Pulmonary artery endothelial cell (primary cell): Measurements from ENCODE around the gene CUEDC1. TPM values are rescaled to one million over a fixed set of nuclear protein-coding genes. Genes with fewer than 3 reads are reported as not detected.

Source experiments
- DNase-seq: peaks from one replicate; pipeline ENCODE4 v3.0.0-alpha.2; 2011; ENCODE audit warnings: low read depth, low spot score
- total RNA-seq: library from RNA; depleted of rRNA; stranded (reverse); fragments of >200 nt; gene quantifications from 2 replicates; pipeline ENCODE4 v1.2.3, GENCODE V29; 2014

Gene CUEDC1
- total RNA-seq, 1 donor from 2014 or later = 5.2 TPM

DNA sequence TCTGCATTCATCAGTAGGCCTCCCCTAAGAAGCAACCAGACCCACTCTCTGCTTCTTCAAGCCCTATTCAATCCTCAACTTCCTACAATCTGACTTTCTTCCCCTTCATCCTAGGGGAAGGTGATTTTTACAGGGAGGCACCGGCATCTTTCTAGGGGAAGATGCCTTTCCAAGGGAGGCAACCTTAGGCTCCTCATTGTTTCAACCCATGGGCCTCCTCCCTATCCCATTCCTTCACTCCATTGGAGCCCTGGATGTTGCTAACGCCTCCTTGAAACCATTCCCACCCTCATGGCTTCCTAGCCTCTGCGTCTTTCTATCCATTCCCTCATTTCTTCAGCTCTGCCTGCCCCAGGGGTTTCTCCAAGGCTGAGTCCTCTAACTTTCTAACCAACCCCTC lies 2.7 kb upstream of the CUEDC1 start:
- no peak for DNase-seq

DNA sequence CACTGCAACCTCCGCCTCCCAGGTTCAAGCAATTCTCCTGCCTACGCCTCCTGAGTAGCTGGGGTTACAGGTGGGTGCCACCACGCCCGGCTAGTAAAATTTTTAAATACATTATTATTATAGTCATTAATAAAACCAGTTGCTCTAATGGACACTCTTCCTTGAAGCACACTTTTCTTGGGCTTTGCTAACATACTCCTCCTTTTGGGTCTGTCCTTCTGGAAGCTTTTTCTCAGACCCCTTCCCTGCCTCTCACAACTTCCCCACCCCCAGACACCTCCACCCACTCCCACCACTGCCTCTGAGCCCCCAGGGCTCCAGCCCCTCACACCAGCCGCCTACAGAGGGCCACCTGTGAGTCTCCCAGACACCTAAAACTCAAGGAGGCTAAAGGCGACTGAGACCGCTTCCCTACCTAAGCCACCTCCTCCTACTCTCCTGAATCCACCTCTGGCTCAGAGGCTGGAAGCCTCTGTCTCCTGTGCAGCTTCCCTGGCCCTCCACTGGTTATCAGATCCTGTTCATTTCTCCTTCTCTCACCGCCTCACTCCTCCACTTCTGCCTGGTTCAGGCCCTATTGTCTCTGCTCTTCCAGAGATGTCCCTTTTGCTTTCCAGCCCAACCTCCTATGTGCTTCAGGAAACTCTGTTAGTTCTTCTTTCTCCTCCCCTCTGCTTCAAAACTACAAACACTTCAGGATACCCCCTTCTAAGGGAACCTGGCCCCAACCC lies 2.1 kb upstream of the CUEDC1 start:
- DNase-seq = no peak

DNA sequence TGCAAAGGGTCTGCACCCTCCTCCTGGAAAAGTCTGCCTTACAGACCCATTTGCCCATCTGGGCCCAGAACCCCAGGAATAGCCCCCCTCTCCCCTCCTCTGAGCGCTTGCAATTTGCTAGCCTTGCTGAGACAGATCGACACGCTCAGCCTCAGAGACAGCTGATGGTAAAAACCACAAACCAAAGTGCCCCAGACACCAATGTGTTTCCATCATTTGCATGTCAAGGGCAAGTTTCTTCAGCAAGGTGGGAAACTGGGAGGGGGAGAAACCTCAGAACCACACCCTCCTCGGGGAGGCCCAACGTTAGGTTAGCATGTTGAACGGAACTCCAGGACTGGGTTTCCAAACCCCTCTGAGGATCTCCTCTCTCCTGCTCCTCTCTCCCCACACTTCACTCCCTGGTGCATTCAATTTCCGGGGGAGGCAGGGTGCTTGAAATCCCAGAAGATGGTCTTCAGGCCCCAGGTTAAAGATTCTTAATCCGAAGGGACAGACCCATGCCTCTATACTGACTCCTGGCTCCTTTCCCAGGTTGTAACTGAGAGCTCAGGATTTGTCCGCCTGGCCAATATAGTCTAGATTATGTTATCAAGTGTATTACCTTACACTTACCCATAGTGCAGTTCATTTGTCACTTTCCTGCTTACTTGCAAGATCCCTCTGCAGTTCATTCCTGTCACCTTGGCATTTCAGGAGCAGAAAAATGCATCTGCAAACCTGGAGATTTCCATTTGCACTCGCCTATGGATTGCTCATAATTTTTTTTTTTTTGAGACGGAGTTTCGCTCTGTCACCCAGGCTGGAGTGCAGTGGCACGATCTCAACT lies 1.3 kb upstream of the CUEDC1 start:
- DNase-seq = no peak

DNA sequence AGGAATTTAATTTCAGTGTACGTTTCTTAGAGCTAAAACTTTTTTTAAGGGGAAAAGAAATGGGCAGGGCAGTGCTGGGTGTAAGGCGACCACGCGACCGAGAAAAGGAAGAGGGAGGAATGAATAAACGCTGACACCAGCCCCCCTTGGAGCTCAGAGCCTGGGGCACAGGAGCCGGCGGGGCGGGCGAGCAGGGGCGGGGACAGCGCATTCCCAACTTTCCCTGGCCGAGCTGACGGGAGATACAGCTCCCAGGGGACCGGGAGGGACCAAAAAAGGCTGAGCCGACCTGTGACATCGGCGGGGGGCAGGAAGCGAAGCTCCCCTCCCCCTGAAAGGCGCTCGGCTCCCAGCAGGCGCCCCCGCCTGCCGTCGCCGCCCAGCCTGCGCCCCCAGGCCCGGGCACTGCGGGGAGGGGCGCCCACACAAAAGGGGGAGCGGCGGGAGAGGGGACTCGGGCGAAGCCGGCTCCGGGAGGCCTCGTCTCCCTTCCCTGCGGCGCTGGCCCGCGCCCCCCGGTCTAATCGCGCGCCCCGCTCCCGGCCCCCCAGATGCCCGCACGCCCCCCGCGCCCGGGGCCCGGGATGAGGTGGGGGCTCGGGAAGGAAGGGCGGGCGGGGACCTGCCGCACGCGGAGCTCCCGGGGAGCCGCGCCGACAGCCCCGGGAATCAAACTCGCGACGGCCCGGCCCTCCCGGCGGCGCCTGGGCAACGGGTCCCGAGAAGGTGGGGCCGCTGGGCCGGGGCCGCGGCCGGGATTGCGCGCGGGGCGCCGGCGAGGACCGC lies 622 bp downstream of the CUEDC1 start:
- no peak for DNase-seq

DNA sequence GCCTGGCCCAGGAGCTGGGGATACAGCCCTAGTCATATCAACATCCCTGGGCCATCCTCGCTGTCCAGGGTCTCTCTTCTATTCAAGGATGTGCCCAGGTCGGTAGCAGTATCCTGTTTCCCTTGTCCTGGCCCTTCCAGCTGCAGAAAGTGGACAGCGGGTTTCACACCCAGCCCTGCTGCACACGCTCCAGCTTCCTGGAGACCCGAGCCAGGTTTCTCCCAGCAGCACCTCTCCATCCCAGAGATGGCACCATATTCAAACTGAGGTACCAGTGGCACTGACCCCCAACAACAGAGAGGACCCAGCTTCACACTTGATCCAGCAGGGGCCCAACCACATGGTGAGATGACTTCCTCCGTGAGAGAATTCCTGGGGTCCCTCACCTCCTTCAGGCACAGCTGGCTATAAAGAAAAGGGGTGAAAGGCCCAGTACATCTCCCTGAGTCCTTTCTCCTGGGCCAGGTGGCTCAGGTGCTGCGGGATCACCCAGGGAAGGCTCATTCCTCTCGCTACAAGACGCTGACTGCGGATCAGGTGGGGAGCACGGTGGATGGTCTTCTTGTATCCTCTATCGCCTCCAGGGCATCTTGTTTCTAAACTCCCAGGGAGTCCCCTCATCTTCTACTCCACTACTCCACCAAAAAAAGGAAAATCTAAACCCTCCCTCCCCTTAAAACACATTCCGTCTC lies 1.4 kb downstream of the CUEDC1 start:
- DNase-seq = no peak

DNA sequence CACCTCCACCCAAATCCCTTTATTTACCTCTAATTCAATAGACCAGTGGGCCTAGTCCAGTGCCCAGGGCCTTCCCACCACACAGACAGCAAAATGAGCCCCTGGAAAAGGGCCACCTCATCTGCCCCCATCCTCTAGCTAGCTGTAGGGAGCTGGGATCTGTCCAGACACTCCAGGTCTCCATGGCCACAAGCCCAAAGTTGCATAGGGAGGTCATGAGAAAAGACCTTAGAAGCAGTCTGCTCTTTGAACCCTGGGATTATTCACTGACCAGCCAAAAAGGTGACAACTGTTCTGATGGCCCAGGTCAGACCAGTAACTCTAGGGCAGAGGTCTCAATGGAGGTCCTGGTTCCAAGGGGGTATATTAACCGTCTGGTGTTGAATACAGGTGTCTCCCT lies 2.0 kb downstream of the CUEDC1 start:
- no peak for DNase-seq

DNA sequence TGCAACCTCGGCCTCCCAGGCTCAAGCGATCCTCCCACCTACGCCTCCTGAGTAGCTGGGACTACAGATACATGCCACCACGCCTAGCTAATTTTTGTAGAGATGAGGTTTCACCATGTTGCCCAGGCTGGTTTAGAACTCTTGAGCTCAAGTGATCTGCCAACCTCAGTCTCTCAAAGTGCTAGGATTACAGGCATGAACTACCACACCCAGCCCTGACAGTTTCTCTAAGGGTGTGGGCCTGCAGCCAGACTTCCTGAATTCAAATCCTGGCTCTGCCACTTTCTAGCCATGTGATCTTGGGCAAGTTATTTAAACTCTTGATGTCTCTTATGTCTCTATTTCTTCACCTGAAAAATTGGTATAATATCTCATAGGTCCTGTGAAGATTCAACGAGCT lies 5.6 kb downstream of the CUEDC1 start:
- no peak for DNase-seq

DNA sequence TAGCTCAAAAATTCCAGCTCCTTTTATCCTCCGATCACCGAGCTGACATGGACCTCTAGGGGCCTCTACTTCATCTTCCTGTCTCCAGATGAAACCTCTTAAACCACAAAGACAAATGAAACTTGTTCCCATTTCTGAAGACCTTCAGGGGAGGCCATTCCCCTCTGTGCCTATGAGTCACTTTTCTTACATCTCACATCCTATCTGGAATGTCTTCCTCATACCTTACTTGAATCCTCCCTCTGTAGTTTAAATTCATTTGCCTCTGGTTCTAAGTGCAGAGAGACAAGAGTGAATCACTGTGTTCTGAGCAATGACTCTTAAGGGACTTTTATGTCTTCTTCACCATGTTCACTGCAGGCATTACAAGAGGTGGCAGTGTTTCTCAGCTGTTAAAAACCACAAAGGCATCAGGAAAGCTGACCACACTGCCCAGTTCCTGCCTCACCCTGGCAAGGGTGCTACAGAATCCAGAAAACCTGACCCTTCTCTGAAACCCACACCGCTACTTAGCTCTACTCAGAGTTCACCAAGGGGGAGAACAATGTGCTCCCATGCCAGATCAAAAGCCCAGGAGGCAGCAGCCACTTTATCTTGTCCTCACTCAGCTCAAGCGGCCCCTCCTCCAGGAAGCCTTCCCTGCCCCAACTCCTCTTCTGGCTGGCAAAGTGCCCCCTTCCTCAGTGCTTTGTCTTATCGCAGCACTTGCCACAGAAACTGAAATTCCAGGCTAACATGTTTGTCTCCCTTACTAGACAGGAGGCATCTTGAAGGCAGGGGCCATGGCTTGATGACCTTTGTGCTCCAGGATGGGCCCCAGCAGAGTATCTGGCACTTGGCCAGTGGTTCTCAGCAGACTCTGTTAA lies 6.4 kb downstream of the CUEDC1 start:
- DNase-seq = no peak

DNA sequence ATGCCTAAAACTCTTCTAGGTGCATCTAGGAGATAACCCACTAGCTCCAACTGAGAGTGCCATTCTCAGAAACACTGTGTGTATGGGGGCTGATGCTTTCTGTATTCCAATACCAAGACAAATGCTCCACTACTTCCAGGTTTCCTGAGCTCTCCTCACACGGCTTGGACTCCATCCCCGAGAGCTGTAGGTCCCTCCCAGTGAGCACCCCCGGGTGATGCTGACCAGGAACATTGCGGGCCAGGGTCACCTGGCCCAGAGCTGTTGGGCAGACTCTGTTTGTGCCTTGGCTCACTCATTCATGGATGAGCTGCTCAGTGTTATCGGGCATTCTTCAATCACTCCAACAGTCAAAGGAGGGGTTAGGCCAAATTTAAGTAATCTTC lies 7.0 kb downstream of the CUEDC1 start:
- DNase-seq = no peak

DNA sequence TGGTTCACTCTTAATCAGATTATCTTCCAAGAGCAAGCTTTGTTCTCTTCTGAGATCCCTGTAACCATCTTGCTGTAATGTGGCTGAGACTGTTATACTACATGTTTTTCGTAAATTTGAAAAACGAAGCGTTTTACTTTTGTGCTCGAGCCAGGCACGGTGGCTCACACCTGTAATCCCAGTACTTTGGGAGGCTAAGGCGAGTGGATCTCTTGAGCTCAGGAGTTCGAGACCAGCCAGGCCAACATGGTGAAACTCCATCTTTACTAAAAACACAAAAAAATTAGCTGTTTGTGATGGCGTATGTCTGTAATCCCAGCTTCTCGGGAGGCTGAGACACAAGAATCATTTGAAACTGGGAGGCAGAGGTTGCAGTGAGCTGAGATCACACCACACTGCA lies 7.8 kb downstream of the CUEDC1 start:
- no peak for DNase-seq

DNA sequence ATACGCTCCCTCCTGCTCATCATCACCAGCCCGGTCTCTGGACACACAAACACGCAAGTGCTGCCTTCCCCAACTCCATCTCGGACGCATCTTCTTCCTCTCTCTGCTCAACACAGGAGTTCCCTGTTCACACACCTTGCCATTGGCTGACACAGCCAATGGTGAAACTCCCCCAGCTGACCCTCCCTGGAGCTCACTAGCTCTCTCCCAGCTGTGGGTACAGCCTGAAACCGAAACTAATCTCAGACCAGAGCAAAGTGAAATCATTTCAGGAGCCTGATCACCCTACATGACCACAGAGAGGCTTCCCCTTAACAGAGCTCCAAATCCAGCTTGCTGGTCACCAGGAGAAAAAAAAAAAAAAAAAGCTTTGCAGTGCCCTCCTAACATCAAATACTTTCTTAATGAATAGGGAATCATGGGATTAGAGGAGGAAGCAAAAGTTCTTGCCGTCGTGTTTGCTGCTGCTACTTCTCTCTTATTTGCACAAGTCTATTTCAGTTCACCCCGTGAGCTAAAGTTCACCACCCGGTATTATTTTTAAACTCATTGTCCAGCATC lies 8.3 kb downstream of the CUEDC1 start:
- DNase-seq = no peak

DNA sequence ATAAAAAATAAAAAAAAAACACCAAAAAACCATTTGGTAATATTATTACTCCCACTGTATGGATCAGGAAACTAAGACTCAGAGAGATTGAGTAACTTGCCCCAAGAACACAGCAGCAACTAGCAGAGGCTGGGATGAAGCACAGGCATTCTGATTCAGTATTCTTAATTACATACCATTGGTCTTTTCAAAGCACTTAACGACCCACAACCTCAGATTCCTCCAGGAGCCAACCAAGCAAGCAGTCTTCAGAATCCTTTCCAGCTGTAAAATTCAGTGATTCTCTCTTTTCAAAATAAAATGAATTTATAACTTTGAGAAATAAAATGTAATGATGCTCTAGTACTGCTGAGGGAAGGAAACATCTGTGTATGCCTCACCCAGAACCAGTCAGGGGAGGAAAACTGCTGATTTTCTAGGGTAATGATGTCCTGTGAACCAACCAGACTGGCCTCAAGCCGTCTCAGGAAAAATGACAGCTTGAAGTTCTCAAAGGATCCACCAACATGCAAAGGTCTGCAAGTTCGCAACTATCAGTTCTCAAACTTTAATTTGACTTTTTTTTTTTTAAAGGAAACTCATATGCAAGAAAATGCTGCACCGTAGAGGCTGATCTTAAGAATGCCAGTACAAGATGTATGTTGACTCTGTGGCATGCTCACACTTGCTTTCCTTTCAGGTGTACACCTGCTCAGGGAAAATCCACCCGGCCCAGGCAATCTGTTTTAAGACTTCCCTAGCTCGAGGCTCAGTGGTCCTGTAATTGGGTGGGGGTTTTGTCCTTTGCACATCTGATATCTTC lies 9.0 kb downstream of the CUEDC1 start:
- DNase-seq = no peak

DNA sequence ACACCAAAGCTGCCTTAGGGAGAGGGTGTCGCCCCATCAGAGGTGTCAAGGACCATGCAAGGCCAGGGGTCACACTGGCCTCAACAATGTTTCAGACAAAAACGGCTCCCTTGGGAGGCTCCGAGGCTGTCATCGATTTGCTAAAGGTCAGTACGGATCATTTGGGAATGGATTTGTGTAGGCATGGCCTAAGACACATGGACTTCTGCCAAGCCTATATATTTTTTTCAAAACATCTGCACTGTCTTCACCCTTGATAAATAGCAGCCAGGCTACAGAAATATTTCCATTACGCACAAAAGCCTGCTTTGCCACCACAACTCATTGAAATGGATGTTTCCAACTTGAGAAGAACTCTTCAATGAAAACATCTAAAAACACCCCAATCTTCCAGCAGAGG lies 10.3 kb downstream of the CUEDC1 start:
- no peak for DNase-seq

DNA sequence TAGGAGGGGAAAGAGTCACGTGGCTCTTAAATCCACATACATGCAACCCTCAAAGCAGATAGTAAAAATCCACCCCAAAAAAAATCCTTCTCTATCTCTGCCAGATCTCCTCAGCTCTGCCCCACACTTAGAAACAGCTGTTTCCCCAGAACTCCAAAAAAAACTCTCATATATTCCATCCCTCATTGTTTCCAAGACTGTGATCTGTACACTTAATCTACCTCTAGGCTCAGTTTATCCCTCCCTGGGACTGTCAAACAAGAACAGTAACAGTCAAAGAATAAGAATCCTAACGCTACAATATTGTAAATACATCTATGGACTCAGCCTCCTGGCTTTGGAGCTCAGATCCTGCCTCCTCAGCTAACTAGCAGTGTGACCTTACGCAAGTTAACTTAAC lies 11.6 kb downstream of the CUEDC1 start:
- DNase-seq = no peak

DNA sequence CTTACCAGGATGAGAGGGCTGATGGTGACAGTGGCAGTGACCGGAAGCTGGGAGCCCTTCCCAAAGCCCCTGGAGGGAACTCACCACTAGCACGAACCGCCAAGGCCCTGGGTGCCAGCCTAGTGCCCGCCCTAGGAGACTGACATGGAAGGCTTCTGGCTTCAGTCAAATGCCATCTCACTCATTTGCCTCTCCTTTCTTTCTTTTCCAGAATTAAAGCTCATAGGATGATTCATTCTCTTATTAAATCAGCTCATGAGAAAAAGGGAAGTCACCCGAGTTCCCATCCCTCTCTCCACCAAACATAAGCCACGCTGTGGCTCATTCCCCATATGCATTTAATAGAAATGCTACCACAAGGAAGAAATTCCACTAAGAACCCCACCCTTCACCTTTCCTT lies 12.1 kb downstream of the CUEDC1 start:
- no peak for DNase-seq

DNA sequence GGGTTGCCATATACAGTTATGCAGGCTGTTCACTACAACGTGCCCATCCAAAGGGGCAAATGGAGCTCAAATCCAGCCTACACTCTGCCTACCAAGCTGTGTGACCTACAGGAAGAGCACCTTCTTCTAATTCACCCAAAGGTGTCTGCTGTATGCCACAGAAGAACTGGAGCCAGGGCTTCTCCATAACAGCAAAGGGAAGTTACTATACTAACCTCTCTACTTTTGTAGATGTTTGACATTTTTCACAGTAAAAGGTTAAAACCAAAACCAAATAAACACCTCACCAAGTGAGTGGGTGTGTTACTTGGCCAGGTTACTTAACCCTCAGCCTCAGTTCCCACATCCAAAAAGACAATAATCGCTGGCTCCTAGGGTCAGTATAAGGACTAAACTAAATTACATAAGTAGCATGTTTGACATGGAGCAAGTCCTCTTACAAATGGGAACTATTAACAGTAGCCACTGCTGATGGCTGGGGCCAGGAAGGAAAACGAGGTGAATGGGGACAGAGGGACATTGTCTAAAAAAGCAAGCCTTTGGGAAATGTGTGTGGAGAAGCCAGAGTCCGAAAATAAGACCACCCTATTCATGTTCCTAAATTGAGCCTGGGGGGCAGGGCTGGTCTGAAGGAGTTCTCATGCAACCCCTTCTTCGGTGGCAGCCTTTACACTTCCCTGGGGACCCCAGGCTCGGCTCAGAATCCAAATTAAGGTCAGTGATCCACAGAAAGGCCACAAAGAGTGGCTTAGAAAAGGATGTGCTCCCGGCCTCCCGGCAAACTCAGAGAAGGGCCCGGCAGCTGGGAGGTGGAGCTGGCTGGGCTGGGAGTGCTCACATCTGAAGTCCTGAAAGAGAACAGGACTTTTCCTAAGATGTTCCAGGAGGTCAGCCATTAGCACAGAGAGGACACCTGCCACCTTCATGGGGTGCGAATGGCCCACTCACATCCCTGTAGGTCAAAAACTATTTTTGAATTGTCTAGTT lies 13.5 kb downstream of the CUEDC1 start:
- DNase-seq = no peak

DNA sequence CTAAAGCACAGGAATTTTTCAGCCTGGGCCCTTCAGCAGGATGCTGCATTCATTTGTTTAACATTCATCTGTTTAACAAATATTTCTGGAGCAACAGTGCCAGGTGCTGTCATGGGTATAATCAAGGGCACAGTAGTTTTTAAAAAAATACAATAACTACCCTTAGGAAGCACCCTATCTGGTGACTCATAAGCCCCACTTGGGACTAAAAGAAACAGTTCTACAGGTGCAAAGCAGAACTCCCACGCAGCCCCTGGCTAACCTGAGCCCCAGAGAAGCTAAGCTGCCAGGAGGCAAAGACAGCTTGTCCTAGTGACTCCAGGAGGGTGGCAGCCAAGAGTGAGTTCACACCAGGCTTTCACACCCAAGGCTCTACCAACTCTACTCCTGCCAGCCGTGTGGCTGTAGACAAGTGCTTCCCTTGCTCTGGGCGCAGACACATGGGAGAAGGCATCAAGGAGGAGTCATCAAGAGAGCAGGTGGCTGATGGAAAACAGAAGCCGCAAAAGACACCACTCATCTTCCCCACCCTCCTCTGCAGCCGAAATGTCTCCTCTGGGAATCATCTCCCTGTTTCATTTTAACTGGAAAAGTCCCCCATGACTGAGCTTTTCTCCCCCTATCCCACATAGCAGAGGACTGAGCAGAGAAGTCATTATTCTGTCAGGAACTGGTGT lies 14.4 kb downstream of the CUEDC1 start:
- DNase-seq = no peak

DNA sequence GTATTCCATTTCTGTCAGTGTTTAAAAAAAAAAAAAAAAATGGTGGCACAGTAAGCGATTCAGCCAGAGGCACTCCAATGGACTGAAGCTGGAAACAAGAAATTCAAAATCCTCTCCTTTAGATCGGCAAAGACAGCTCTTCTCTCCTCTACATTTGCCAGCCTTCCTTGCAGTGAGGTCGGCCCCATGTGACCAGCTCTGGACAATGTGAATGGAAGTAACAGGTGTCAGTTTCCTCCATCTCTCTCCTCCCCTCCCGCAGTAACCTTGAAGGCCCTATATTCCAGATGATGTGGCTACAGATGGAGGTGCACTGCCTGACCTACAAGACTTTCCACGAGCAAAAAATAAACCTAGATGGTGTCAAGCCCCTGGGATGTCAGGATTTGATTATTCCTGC lies 15.0 kb downstream of the CUEDC1 start:
- no peak for DNase-seq
